Measurements from ENCODE around the gene FBLIM1.

- TF ChIP-seq CTCF (IDR thresholded peaks at IDR 0.05) (no peak), ZNF138 (CRISPR knock-in tag; conservative IDR thresholded peaks at IDR 0.05) (no peak), FOXJ3 (CRISPR knock-in tag; IDR thresholded peaks at IDR 0.05; ENCODE audit: borderline replicate concordance) (no peak), ZNF671 (CRISPR knock-in tag; IDR thresholded peaks at IDR 0.05) (no peak), NFE2L1 (CRISPR knock-in tag; IDR thresholded peaks at IDR 0.05) (no peak), MYBL2 (CRISPR knock-in tag; IDR thresholded peaks at IDR 0.05) (no peak), USF1 (CRISPR knock-in tag; IDR thresholded peaks at IDR 0.05) (no peak), SP1 (CRISPR knock-in tag; conservative IDR thresholded peaks at IDR 0.05) (no peak), ATF2 (CRISPR knock-in tag; IDR thresholded peaks at IDR 0.05; ENCODE audit: borderline replicate concordance, low read depth) (no peak), ETV6 (CRISPR knock-in tag; IDR thresholded peaks at IDR 0.05) (no peak), NR2C2 (CRISPR knock-in tag; IDR thresholded peaks at IDR 0.05) (no peak), RORB (CRISPR knock-in tag; IDR thresholded peaks at IDR 0.05) (no peak)
Measured at GRCh38 chr1:15799004-15799867, 40.6 kb downstream of the FBLIM1 start.

Data from WTC11 (cell line).